ENCODE data around the gene FBXL14.

- TF ChIP-seq CTCF (IDR thresholded peaks at IDR 0.05) = no peak
- TF ChIP-seq EP300 (IDR thresholded peaks at IDR 0.05; ENCODE audit: borderline replicate concordance in 1 of 2, low read depth in 1 of 2, low read length in 1 of 2) = no peak
- TF ChIP-seq JUND (IDR thresholded peaks at IDR 0.05) = no peak
These were observed 38.3 kb upstream of the FBXL14 start for GRCh38 chr12:1632702-1633101.
